ENCODE measurements around the gene NAPA. TPM values are rescaled to one million over a fixed set of nuclear protein-coding genes. Genes with fewer than 3 reads are reported as not detected.
A peak's percentile ranks its signal among the peaks of the same experiment; 100 is the strongest.

The NAPA gene
- total RNA-seq, 4 donors from 2014 or later, result 146 to 354 (median 213) TPM

DNA sequence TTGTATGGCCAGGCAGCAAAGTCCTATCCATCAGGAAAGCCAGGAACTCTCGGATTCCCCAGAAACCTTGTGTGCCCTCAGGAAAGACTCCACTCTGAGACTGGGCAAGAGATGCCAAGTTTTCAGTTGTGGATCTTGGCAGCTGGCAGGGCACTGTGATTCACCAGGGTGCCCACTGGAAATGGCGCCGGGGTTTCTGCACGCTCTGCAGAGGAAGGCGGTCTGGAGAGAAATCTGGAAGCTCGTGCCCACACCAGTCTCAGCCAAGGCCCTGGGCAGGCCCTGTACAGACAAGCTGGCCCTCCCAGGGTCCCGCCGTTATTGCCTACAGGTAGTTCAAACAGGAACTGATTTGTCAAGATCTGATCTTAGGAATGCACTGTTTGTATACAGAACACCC lies 4.9 kb downstream of the NAPA start:
- H3K9me3 ChIP-seq, result no peaks in the 10 kb centered on the region
- intact Hi-C loops (cut with DNase I), result loop anchor here (5.0 to 10.0 kb wide), 2 partner anchors 75 to 102 kb away; no protein-coding TSS in a partner anchor
- peaks cover 0 to 2% of the 10 kb centered on the region in 2 donors for H3K36me3 ChIP-seq
- no peaks in the 10 kb centered on the region for H3K27me3 ChIP-seq
- TF ChIP-seq, protein P1, sequence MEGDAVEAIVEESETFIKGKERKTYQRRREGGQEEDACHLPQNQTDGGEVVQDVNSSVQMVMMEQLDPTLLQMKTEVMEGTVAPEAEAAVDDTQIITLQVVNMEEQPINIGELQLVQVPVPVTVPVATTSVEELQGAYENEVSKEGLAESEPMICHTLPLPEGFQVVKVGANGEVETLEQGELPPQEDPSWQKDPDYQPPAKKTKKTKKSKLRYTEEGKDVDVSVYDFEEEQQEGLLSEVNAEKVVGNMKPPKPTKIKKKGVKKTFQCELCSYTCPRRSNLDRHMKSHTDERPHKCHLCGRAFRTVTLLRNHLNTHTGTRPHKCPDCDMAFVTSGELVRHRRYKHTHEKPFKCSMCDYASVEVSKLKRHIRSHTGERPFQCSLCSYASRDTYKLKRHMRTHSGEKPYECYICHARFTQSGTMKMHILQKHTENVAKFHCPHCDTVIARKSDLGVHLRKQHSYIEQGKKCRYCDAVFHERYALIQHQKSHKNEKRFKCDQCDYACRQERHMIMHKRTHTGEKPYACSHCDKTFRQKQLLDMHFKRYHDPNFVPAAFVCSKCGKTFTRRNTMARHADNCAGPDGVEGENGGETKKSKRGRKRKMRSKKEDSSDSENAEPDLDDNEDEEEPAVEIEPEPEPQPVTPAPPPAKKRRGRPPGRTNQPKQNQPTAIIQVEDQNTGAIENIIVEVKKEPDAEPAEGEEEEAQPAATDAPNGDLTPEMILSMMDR (IDR thresholded peaks at IDR 0.05), result no peak
- TF ChIP-seq POLR2A (IDR thresholded peaks at IDR 0.05), result peak in 1 of 2 donors; percentile 20
- 43 to 44% methylated on average over 6 to 8 of the region's 8 CpGs for WGBS, 2 donors
- H3K27ac ChIP-seq, result peak overlapping the region; percentile 75 to 92 (median 79)
- DNase-seq, result peak; percentile 86 to 92
- no peak overlapping the region for H3K4me3 ChIP-seq (replicated peaks in 1 of 3)
- peaks cover 67 to 71% of the 10 kb centered on the region in 2 donors for H3K4me1 ChIP-seq

DNA sequence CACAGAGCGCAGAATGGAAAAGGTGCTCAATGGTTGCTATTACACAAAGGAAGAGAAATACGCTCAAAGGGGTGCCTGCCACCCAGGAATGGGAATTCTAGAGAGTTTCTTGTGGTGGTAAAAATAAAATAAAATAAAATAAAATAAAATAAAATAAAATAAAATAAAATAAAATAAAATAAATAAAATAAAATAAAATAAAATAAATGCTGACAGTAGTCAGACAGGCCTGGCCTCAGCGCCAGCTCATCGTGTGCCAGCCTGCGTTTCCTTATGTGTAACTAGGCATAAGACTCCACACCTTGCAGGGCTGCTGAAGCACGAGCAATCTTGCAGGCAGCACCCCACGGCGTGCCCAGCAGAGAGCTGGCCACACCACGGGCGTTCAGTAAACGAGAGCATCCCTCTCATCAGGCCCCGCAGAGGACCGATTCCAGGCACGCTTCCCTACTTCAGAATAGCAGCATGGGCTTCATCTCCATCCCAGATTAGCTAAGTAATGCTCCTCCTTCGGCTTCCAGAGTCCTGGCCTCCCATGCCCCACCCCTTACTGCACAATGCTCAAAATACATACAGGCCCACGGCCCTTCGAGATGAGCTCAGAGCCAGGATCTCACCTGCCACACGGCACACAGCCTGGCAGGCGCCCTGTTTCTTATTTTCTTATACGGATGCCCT lies 5.6 kb downstream of the NAPA start:
- peak overlapping the region; percentile 75 to 92 (median 79) for H3K27ac ChIP-seq
- 89 to 92% methylated on average over 20 of the region's 20 CpGs for WGBS, 2 donors
- peaks cover 67 to 71% of the 10 kb centered on the region in 2 donors for H3K4me1 ChIP-seq
- no peaks in the 10 kb centered on the region for H3K9me3 ChIP-seq
- intact Hi-C loops (cut with DNase I), result loop anchor here (5.0 kb wide), 1 partner anchor 103 kb away; no protein-coding TSS in a partner anchor
- H3K36me3 ChIP-seq, result peaks cover 0 to 6% of the 10 kb centered on the region in 2 donors
- no peak for DNase-seq
- no peaks in the 10 kb centered on the region for H3K27me3 ChIP-seq
- TF ChIP-seq POLR2A (IDR thresholded peaks at IDR 0.05), result no peak
- TF ChIP-seq, protein P1 (IDR thresholded peaks at IDR 0.05), result no peak
- H3K4me3 ChIP-seq (replicated peaks in 1 of 3), result no peak overlapping the region

DNA sequence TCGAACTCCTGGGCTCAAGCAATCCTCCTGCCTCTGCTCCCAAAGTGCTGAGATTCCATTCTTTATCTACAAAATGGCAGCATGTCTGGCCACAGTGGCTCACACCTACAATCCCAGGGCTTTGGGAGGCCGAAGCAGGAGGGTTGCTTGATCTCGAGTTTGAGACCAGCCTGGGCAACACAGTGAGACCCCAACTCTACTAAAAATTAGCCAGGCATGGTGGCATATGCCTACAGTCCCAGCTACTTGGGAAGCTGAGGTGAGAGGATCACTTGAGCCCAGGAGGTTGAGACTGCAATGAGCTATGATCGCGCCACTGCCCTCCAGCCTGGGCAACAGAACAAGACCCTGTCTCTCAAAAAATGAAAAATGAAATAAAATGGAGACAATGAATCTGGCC lies 6.1 kb downstream of the NAPA start:
- DNase-seq, result no peak
- peaks cover 4 to 8% of the 10 kb centered on the region in 2 donors for H3K36me3 ChIP-seq
- H3K27ac ChIP-seq, result peak overlapping the region in 2 of 3 donors; percentile 11 to 38
- H3K4me1 ChIP-seq, result peaks cover 66 to 71% of the 10 kb centered on the region in 2 donors
- no peaks in the 10 kb centered on the region for H3K9me3 ChIP-seq
- TF ChIP-seq POLR2A (IDR thresholded peaks at IDR 0.05), result no peak
- TF ChIP-seq, protein P1 (IDR thresholded peaks at IDR 0.05), result no peak
- 95 to 96% methylated on average over 4 to 5 of the region's 5 CpGs for WGBS, 2 donors
- intact Hi-C loops (cut with DNase I), result loop anchor here (5.0 kb wide), 1 partner anchor 104 kb away; no protein-coding TSS in a partner anchor
- H3K27me3 ChIP-seq, result no peaks in the 10 kb centered on the region
- H3K4me3 ChIP-seq (replicated peaks in 1 of 3), result no peak overlapping the region

DNA sequence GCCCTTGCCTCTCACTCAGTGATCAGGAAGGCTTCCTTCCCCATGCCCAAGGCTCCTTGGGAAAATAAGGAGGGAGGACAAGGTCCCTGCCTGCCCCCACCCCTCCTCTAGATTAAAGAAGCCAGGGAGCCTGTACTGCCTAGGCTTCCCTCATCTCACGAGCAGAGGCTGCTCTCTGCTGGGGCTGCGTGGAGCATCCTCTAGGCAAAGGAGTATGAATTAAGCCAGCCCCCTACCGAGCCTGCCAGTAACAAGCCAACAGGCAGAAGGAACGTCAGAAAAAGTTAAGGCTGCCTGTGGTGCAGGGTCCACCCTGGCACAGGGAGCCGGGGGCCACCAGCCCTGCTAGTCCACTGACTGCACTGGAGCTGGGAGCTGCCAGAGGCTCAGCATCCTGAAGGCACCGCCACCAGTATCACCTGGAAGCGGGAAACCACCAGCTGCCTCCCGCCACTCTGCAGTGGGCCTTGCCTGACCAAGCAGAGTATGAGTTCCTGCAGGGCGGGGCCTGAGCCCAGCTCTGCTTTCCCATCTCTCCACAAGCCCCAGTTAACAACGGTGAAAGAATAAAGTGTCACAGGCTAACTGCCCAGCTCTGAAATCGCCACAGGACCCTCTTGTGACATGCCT lies 6.8 kb downstream of the NAPA start:
- intact Hi-C loops (cut with DNase I), result loop anchor here (5.0 kb wide), 1 partner anchor 104 kb away; no protein-coding TSS in a partner anchor
- DNase-seq, result peak; percentile 35 to 53
- peaks cover 60 to 65% of the 10 kb centered on the region in 2 donors for H3K4me1 ChIP-seq
- H3K27ac ChIP-seq, result peak overlapping the region in 2 of 3 donors; percentile 38 to 53
- WGBS, 2 donors, result 70 to 86% methylated on average over 5 to 7 of the region's 11 CpGs
- no peaks in the 10 kb centered on the region for H3K27me3 ChIP-seq
- no peak for TF ChIP-seq POLR2A (IDR thresholded peaks at IDR 0.05)
- TF ChIP-seq, protein P1 (IDR thresholded peaks at IDR 0.05), result no peak
- H3K9me3 ChIP-seq, result no peaks in the 10 kb centered on the region
- peaks cover 11 to 14% of the 10 kb centered on the region in 2 donors for H3K36me3 ChIP-seq
- H3K4me3 ChIP-seq (replicated peaks in 1 of 3), result no peak overlapping the region

Measured in thyroid gland (tissue), 4 donors.